Psoas muscle (tissue), 8 donors: ENCODE measurements around the gene DOCK8. TPM values are rescaled to one million over a fixed set of nuclear protein-coding genes. Genes with fewer than 3 reads are reported as not detected.
"Not testable (repeated sequence)": the region's sequence is repeated elsewhere in the genome, so short reads cannot be mapped to it uniquely, and the experiment has no call there.

Experiments used
- ATAC-seq, 4 donors: fragments of 200-7000 bp; cut with Tn5 transposase; one replicate each; pipeline ENCODE4 v1.9.1; 2020; ENCODE audit warnings: moderate library complexity in 3 of 4, mild to moderate bottlenecking in 2 of 4
- DNase-seq, 2 donors: peaks; one replicate each; pipeline ENCODE4 v3.0.0-alpha.2; 2020
- H3K27ac ChIP-seq: fragments of 200-600 bp; one replicate; pipeline ENCODE4 v1.8.0; 2022
- H3K27me3 ChIP-seq, 3 donors: fragments of 200-600 bp in 1 of 3; one replicate each; pipeline versions ENCODE4 v1.6.1 to v1.8.0; 2013 to 2022; ENCODE audit warnings: low read length in 2 of 3, mild to moderate bottlenecking in 2 of 3, moderate library complexity in 1 of 3; ENCODE audit not compliant: insufficient read depth in 3 of 3
- H3K36me3 ChIP-seq, 2 donors: fragments of 200-600 bp in 1 of 2; one replicate each; pipeline versions ENCODE4 v1.6.1 to v1.8.0; 2013 to 2022; ENCODE audit warnings: low read depth in 1 of 2, mild to moderate bottlenecking in 1 of 2, moderate library complexity in 1 of 2; ENCODE audit not compliant: insufficient read depth in 1 of 2
- H3K4me1 ChIP-seq: fragments of 200-600 bp; one replicate; pipeline ENCODE4 v1.8.0; 2022
- H3K4me3 ChIP-seq: fragments of 200-600 bp; one replicate; pipeline ENCODE4 v1.8.0; 2022; ENCODE audit warnings: mild to moderate bottlenecking
- H3K9me3 ChIP-seq: fragments of 200-600 bp; one replicate; pipeline ENCODE4 v1.8.0; 2022
- WGBS, 3 donors: extraction: QIAGEN DNeasy Blood & Tissue Kit; methylation state at CpG; one replicate each; pipeline versions ENCODE4 v1.1.6 to v1.1.7; 2013; 5-methylcytosine and 5-hydroxymethylcytosine counted together
- intact Hi-C, 2 donors: fragments of 100-400 bp; cut with DNase I; formaldehyde crosslinking; loops; one replicate each; pipeline versions ENCODE4 v1.11.0 to v1.14.2; 2022
- polyA plus RNA-seq, 3 donors: library from polyadenylated mRNA; stranded (reverse); fragments of 200-250 nt; gene quantifications; one replicate each; pipeline ENCODE4 v1.2.3, GENCODE V29; 2013
- total RNA-seq, 4 donors: library from RNA; stranded (reverse); fragmentation: NEBNext Ultra II Directional in 2 of 4; extraction: Animal tissue kit (Norgen Biotek cat#: 25700) in 2 of 4; gene quantifications; one replicate each; pipeline versions ENCODE4 v1.2.1 to v1.2.4, GENCODE V29; 2021 to 2023
- TF ChIP-seq, protein P1 (sequence below): fragments of 200-600 bp; IDR thresholded peaks from one replicate; pipeline ENCODE4 v1.8.0; 2022; ENCODE audit warnings: antibody characterized with exemption
- donor health status: healthy with polysubstance abuse.
- donor health status: DM: no; HTN: no; CAD: no; lungs with moderate emphysema.
- donor health status: Bipolar disorder and iron deficiency.
- donor health status: healthy.
- donor health status: DM: yes; HTN: yes; CAD: no.
- donor health status: DM: no; HTN: no; CAD: no.
- donor health status: DM: no; HTN: no; CAD: no.
- donor health status: DM: yes; HTN: yes; CAD: no.

The DOCK8 gene
- total and polyA plus RNA-seq, 7 donors = 0.32 to 2.8 (median 2.0) TPM

DNA sequence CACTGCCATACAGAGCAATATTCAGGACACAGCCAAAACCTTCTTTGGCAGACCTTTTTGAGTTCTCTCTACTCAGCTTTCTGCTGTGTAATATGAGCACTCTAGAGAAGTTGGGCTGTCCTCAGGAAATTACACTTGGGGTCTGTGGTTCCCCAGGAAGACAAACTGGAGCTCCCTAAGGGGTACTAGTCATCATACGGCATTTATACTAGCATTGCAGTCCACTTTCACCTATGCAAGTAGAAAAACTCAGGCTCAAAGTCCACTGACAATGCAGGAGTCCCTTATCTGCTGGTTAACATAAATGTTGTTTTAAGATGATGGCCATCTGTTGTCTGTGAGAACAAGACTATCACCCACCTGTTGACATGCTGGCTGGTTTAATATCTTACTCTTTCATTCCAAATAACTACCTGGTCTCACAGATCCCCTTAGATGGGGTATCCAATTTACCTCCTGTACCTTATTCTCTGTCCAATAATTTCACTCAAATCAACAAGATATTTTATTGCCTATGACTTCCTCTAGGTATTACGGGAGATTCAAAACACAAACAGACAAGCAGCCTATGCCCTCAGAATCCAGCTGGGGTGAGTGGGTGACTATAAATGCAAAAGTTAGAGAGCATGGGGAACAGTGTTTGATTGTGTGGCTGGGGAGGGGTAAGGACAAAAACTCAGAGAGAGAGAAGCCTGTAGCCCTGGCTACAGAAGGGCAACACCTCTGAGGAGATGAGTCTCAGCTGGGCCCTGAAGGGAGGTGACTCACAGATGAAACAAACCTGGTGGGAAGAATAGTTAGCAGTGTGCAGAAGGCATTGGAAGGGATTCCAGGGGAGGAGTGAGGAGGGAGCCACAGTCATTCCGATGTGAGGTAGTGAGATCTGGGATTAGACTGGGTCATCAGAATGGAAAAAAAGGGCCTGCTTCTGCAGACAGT, 10.2 kb downstream of the DOCK8 start:
- TF ChIP-seq, protein P1, sequence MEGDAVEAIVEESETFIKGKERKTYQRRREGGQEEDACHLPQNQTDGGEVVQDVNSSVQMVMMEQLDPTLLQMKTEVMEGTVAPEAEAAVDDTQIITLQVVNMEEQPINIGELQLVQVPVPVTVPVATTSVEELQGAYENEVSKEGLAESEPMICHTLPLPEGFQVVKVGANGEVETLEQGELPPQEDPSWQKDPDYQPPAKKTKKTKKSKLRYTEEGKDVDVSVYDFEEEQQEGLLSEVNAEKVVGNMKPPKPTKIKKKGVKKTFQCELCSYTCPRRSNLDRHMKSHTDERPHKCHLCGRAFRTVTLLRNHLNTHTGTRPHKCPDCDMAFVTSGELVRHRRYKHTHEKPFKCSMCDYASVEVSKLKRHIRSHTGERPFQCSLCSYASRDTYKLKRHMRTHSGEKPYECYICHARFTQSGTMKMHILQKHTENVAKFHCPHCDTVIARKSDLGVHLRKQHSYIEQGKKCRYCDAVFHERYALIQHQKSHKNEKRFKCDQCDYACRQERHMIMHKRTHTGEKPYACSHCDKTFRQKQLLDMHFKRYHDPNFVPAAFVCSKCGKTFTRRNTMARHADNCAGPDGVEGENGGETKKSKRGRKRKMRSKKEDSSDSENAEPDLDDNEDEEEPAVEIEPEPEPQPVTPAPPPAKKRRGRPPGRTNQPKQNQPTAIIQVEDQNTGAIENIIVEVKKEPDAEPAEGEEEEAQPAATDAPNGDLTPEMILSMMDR = no peak
- no peak for ATAC-seq
- no peak overlapping the region for H3K4me3 ChIP-seq
- DNase-seq = no peak
- no peaks in the 10 kb centered on the region for H3K36me3 ChIP-seq
- WGBS, 3 donors = 57 to 70% (median 64%) methylated on average over 3 of the region's 3 CpGs
- no peak overlapping the region for H3K27ac ChIP-seq
- H3K27me3 ChIP-seq = no peaks in the 10 kb centered on the region
- intact Hi-C loops = no loop called here
- H3K9me3 ChIP-seq = peaks cover 3% of the 10 kb centered on the region
- no peaks in the 10 kb centered on the region for H3K4me1 ChIP-seq

DNA sequence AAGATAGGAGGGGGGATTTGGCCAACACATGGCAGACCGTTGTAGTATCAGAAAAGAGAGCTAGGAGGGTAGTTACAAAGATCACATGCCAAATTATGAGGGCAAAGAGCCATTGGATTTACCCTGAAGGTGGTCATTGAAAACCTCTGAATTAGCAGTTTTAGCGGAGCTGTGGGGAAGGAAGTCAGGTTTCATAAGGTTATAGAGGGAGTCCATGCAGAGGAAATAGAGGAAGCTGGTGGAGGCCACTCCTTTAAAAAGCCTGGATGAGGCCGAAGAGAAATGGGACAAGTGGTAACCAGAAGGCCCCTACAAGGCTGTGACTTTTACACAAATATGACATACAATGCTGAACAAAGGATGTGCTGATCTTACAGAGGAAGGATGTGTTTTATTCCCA, 13.2 kb downstream of the DOCK8 start:
- H3K9me3 ChIP-seq = peaks cover 3% of the 10 kb centered on the region
- DNase-seq (no peak), ATAC-seq (no peak)
- TF ChIP-seq, protein P1 = no peak
- H3K36me3 ChIP-seq = no peaks in the 10 kb centered on the region
- H3K27ac ChIP-seq = no peak overlapping the region
- intact Hi-C loops = no loop called here
- 72 to 77% (median 73%) methylated on average over 3 of the region's 3 CpGs for WGBS, 3 donors
- no peaks in the 10 kb centered on the region for H3K27me3 ChIP-seq
- H3K4me3 ChIP-seq = no peak overlapping the region
- H3K4me1 ChIP-seq = no peaks in the 10 kb centered on the region

DNA sequence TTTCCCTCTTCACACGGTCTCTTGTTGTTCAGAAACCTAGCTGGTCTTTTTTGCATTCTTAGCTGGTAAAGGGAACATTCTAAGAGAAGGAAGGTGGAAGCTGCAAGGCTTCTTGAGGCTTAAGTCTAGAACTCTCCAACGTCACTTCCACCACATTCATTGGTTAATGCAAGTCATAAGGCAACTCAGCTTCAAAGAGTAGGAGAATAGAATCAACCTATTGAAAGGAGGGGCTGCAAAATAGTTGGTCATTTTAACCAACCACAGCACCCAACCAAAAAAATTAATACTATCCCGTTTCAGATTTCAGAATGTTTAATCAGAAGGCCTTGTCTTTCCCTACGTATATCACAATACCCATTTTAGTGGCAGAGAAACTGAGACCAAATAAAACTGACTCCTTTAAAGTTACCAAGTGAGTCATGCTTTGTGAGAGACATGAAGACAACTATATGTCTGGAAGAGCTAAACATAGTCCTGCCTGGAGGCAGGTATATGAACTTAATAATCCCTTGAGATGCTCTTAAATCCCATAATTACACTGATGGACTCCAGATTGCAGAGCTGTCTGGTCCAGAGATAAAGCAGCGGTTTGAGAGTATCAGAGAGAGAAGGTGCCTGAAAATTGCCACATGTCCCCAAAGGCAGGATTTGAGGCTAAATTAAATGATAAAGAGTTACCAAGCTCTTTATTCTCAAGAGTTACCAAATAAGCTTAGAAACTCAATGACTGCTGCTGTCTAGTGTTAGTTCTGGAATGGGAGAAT, 14.4 kb downstream of the DOCK8 start:
- no peak for ATAC-seq
- H3K4me3 ChIP-seq = no peak overlapping the region
- intact Hi-C loops = no loop called here
- H3K4me1 ChIP-seq = no peaks in the 10 kb centered on the region
- H3K36me3 ChIP-seq = no peaks in the 10 kb centered on the region
- H3K27ac ChIP-seq = no peak overlapping the region
- 91 to 94% (median 91%) methylated on average over 5 of the region's 5 CpGs for WGBS, 3 donors
- H3K9me3 ChIP-seq = peaks cover 3% of the 10 kb centered on the region
- H3K27me3 ChIP-seq = no peaks in the 10 kb centered on the region
- TF ChIP-seq, protein P1 = no peak
- DNase-seq = no peak

DNA sequence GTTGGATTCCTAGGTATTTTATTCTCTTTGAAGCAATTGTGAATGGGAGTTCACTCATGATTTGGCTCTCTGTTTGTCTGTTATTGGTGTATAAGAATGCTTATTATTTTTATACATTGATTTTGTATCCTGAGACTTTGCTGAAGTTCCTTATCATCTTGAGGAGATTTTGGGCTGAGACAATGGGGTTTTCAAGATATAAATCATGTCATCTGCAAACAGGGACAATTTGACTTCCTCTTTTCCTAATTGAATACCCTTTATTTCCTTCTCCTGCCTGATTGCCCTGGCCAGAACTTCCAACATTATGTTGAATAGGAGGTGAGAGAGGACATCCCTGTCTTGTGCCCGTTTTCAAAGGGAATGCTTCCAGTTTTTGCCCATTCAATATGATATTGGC, 17.0 kb downstream of the DOCK8 start:
- 44 to 55% (median 55%) methylated on average over 1 of the region's 1 CpG for WGBS, 3 donors
- H3K4me1 ChIP-seq, intact Hi-C loops, H3K9me3 ChIP-seq, ATAC-seq, H3K4me3 ChIP-seq, H3K27ac ChIP-seq, DNase-seq, H3K36me3 ChIP-seq, H3K27me3 ChIP-seq: not testable (repeated sequence)

DNA sequence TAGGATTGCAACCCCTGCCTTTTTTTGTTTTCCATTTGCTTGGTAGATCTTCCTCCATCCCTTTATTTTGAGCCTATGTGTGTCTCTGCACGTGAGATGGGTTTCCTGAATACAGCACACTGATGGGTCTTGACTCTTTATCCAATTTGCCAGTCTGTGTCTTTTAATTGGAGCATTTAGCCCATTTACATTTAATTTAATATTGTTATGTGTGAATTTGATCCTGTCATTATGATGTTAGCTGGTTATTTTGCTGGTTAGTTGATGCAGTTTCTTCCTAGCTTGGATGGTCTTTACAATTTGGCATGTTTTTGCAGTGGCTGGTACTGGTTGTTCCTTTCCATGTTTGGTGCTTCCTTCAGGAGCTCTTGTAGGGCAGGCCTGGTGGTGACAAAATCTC, 19.0 kb downstream of the DOCK8 start:
- H3K4me3 ChIP-seq, H3K9me3 ChIP-seq, DNase-seq, H3K27me3 ChIP-seq, H3K27ac ChIP-seq, H3K36me3 ChIP-seq, ATAC-seq, H3K4me1 ChIP-seq, intact Hi-C loops: not testable (repeated sequence)
- WGBS, 3 donors = no CpG with 5 or more reads among the region's 1 CpG
